Ramos (cell line): ENCODE measurements around the gene NAT8L.

Experiments used
- in situ Hi-C: fragments of 300-500 bp; cut with MboI; formaldehyde crosslinking; loops from one replicate; pipeline ENCODE4 v1.14.3; 2022; ENCODE audit warnings: low sequenced_read_pairs; ENCODE audit not compliant: unreplicated experiment

The NAT8L gene

GRCh38 chr4:2089222-2089621 lies 30.1 kb downstream of the NAT8L start:
- in situ Hi-C loops: no loop called here

DNA sequence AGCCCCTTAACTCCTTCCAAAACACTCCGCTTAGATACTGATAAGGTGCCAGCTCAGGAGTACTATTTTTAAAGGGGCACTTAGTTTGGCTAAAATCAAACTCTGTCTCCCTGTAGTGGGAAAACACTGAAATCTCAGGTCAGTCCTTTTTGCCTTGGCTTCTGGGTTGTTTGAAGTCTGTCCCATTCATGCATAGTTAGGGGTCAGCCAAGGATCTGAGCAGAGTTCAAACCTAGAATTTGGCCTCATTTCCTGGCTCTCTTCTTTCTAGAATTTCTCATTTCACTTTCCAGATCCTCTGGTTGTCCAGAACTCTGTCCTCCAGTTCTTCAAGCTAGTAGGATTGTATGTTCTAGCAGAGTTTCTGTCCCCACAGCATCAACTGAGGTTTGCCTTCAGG lies 31.5 kb downstream of the NAT8L start:
- in situ Hi-C loops: no loop called here

- in situ Hi-C loops: no loop called here
These were observed 33.0 kb downstream of the NAT8L start for GRCh38 chr4:2091990-2092668.

GRCh38 chr4:2092669-2093053 lies 33.5 kb downstream of the NAT8L start:
- in situ Hi-C loops: no loop called here

GRCh38 chr4:2093265-2093664 lies 34.1 kb downstream of the NAT8L start:
- in situ Hi-C loops: no loop called here

- in situ Hi-C loops: no loop called here
These were observed 35.4 kb downstream of the NAT8L start for GRCh38 chr4:2094545-2094944.

DNA sequence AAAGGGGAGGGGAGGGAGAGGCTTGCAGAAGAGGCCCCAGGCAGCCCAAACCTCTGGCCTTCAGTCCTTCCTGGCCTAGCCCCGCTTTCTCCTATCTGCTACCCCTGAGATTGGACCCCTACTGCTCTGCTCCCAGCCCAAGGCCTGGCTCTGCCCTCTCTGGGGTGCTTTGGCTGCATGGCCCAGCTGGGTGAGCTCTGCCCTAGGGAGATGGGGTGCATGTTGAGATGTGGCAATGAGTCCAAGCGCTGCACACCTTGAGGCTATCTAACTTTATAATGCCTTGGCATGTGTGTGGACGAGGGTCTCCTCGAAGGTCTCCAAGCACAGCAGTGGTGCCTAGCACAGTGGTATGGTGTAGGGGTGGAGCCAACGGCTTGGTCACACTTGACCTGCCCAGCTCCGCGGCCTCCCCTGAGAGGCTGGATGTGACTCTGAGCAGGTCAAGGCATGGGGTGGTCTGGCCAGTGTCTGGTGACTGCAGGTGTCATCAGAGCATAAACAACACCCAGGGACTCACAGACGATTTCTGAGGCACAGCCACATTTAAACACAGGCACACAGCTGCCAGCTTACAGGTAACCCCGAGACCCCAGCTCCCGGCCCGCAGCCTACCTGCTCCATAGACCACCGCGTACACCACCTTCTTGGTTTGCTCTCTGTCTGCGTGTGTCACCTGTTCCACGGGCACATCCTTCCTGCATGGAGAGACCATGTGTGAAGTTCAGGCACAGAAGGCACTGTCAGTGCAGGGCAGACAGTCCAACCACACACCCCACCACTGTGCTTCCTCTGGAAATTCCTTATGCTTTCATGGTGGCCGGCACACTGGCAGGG lies 36.3 kb downstream of the NAT8L start:
- in situ Hi-C loops: no loop called here

GRCh38 chr4:2096073-2096609 lies 37.0 kb downstream of the NAT8L start:
- in situ Hi-C loops: no loop called here

GRCh38 chr4:2101346-2102044 lies 42.4 kb downstream of the NAT8L start:
- in situ Hi-C loops: no loop called here

GRCh38 chr4:2102045-2102883 lies 43.1 kb downstream of the NAT8L start:
- in situ Hi-C loops: no loop called here

DNA sequence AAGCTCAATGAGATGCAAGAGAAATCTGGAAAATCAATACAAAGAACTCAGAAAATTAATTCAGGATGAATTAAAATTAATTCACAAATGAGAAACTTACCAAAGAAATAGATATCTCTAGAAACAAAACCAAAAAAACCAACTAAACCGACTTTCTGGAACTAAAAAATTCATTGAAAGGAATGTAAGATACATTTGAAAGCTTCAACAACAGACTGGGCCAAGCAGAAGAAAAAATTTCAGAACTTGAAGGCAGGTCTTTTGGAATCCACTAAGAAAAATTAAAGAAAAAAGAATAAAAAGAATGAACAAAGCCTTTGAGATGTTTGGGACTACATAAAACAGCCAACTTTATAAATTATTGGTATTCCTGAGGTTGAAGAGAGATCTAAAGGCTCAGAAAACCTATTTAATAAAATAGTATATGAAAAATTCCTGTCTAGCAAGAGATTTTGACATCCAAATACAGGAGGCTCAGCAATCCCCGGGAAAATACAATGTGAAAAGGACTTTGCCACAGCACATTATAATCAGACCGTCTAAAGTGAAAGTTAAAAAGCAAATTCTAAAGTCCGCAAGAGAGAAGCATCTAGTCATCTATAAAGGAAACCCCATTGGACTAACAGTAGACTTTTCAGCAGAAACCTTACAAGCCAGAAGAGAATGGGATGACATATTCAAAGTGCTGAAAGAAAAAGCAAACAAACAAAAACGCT lies 44.2 kb downstream of the NAT8L start:
- in situ Hi-C loops: no loop called here

DNA sequence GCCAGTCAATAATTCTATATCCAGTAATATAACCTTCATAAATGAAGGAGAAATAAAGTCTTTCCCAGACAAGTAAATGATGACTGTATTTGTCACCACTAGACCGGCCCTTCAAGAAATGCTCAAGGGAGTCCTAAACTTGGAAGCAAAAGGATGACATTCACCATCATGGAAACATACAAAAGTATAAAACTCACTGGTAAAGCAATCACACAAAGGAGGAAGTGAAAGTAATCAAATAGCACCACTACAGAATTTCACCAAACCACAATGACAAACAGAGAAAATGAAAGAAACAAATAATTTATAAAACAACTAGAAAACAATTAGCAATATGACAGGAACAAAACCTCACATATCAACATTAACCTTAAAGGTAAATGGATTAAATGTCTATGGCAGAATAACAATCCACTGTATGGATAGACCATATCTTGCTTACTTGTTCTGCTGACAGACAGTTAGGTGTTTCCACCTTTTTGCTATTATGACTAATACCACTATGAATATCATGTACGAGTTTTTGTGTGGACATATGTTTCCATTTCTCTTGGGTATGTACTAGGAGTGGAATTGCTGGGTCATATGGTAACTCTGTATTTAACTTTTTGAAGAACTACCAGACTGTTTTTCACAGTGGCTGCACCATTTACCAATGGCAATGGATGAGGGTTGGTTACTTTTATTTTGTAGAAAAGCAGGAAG lies 44.9 kb downstream of the NAT8L start:
- in situ Hi-C loops: no loop called here

- in situ Hi-C loops: no loop called here
These were observed 45.6 kb downstream of the NAT8L start for GRCh38 chr4:2104556-2105345.

GRCh38 chr4:2105559-2105958 lies 46.4 kb downstream of the NAT8L start:
- in situ Hi-C loops: no loop called here

DNA sequence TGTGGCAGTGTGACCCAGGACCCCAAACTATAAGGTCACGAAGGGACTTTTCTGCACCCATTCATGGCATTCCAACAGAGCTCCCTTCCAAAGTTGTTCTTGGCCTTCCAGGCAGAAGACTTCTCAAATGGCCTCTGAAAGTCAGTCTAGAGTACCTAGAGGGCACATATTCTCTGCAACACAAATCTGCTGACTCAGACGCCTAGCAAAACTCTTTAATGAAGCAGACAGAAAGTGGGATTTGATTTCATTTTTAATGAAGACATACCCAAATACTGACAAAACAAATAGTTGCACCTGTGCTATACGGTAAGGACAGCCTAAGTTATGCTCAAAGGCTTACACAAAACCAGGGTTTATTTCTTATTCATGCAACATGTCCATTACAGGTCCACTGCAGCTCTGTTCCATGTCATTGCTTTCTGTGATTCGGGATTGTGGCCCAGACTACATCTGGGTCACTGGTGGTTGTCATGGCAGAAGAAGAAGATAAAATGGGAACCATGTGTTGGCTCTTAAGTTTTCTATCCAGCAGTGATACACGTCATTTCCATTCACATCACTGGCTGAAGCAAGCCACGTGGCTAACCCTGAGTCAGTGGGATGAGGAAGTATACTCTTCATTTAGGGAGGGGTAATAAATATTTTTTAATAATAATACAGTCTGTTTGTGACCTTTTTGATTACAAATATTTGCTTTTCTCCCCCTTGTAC lies 57.7 kb downstream of the NAT8L start:
- in situ Hi-C loops: no loop called here
